HCT116 (cell line): ENCODE data around the gene STX12. TPM values are rescaled to one million over a fixed set of nuclear protein-coding genes. Genes with fewer than 3 reads are reported as not detected.

ENCODE experiments used
- ATAC-seq: fragments of 200-7000 bp; cut with Tn5 transposase; 2 replicates; pipeline ENCODE4 v1.9.1; 2020; ENCODE audit warnings: mild to moderate bottlenecking, moderate library complexity
- BruUV-seq: library from RNA; stranded (reverse); fragments of 400-500 nt; replicated peaks from 2 replicates; lab custom pipeline; 2021; lab: Mats Ljungman, UMichigan
- CTCF ChIA-PET: fragments of 300-600 bp; sonication (Branson Sonifier 250); formaldehyde crosslinking; loops from one replicate; lab custom pipeline; 2021; ENCODE audit warnings: antibody characterized with exemption; lab: Charles Lee
- POLR2A ChIA-PET: fragments of 300-600, 350-600 bp; sonication (Branson Sonifier 250); formaldehyde crosslinking; loops from one replicate; lab custom pipeline; 2021; ENCODE audit warnings: antibody characterized with exemption; lab: Charles Lee
- RAD21 ChIA-PET, 2 experiments: fragments of 300-600 bp; sonication (Branson Sonifier 250); formaldehyde crosslinking; loops; one replicate each; lab custom pipeline; 2023; ENCODE audit warnings: low total read pairs in 2 of 2; ENCODE audit not compliant: uncharacterized antibody in 2 of 2, unreplicated experiment in 2 of 2, low non-redundant PET in 1 of 2; lab: Charles Lee
- DNase-seq: peaks from one replicate; pipeline ENCODE4 v3.0.0-alpha.2; 2010; ENCODE audit warnings: low read depth, low spot score
- H2AFZ ChIP-seq: fragments of 200-600 bp; shearing (Covaris generic), sonication (generic); 2 replicates; pipeline ENCODE4 v1.6.1; 2017; ENCODE audit warnings: low read depth, mixed run types, mixed read lengths, antibody characterized with exemption, low read length; ENCODE audit not compliant: poor library complexity, severe bottlenecking
- H3K27ac ChIP-seq: 2 replicates; pipeline ENCODE4 v1.5.1; 2012; ENCODE audit warnings: low read depth, low read length
- H3K27me3 ChIP-seq: fragments of 200-600 bp; sonication (generic); 2 replicates; pipeline ENCODE4 v1.6.1; 2016; ENCODE audit warnings: mixed run types, low read length, mixed read lengths; ENCODE audit not compliant: insufficient read depth
- H3K36me3 ChIP-seq, 2 experiments: fragments of 200-500 bp in 1 of 2; fragments of 200-600 bp in 1 of 2; sonication (Bioruptor generic) in 1 of 2; sonication (generic) in 1 of 2; 2 replicates each; pipeline versions ENCODE4 v1.5.1 to v1.6.1; 2014 to 2016; ENCODE audit warnings: low read length in 2 of 2, inconsistent platforms in 1 of 2, mixed read lengths in 1 of 2, mixed run types in 1 of 2; ENCODE audit not compliant: insufficient read depth in 2 of 2, control insufficient read depth in 1 of 2
- H3K4me1 ChIP-seq, 2 experiments: fragments of 200-600 bp in 1 of 2; sonication (generic) in 1 of 2; 2 replicates each; pipeline versions ENCODE4 v1.5.1 to v1.6.1; 2012 to 2017; ENCODE audit warnings: low read length in 2 of 2, inconsistent platforms in 1 of 2, mild to moderate bottlenecking in 1 of 2, mixed read lengths in 1 of 2, mixed run types in 1 of 2, moderate library complexity in 1 of 2; ENCODE audit not compliant: insufficient read depth in 2 of 2, control insufficient read depth in 1 of 2
- H3K4me2 ChIP-seq: fragments of 200-600 bp; sonication (generic); 2 replicates; pipeline ENCODE4 v1.6.1; 2017; ENCODE audit warnings: mixed run types, low read length, mixed read lengths
- H3K4me3 ChIP-seq, 2 experiments: fragments of 200-600 bp in 1 of 2; sonication (generic) in 1 of 2; replicated peaks in 1 of 2; 2 replicates each; pipeline ENCODE4 v1.5.1; 2011 to 2016; ENCODE audit warnings: low read length in 2 of 2, control low read depth in 1 of 2, low read depth in 1 of 2, mild to moderate bottlenecking in 1 of 2, mixed read lengths in 1 of 2, mixed run types in 1 of 2
- H3K79me2 ChIP-seq: fragments of 200-600 bp; sonication (generic); 2 replicates; pipeline ENCODE4 v1.6.1; 2017; ENCODE audit warnings: mild to moderate bottlenecking, mixed run types, low read length, moderate library complexity, mixed read lengths; ENCODE audit not compliant: insufficient read depth
- H3K9ac ChIP-seq: fragments of 200-600 bp; sonication (generic); 2 replicates; pipeline ENCODE4 v1.6.1; 2016; ENCODE audit warnings: low read length, mixed read lengths
- H3K9me2 ChIP-seq: fragments of 200-600 bp; sonication (generic), shearing (Covaris generic); 2 replicates; pipeline ENCODE4 v1.6.1; 2017; ENCODE audit warnings: mixed run types, mild to moderate bottlenecking, moderate library complexity; ENCODE audit not compliant: insufficient read depth
- H3K9me3 ChIP-seq, 2 experiments: fragments of 200-500 bp in 1 of 2; fragments of 200-600 bp in 1 of 2; sonication (Bioruptor generic) in 1 of 2; sonication (generic) in 1 of 2; 2 replicates each; pipeline ENCODE4 v1.6.1; 2014 to 2017; ENCODE audit warnings: low read length in 2 of 2, mixed read lengths in 2 of 2, inconsistent platforms in 1 of 2, low read depth in 1 of 2, mild to moderate bottlenecking in 1 of 2, mixed run types in 1 of 2, moderate library complexity in 1 of 2; ENCODE audit not compliant: control insufficient read depth in 1 of 2, insufficient read depth in 1 of 2
- H4K20me1 ChIP-seq: fragments of 200-600 bp; sonication (generic), shearing (Covaris generic); 2 replicates; pipeline ENCODE4 v1.6.1; 2017; ENCODE audit warnings: mixed run types, mild to moderate bottlenecking, moderate library complexity; ENCODE audit not compliant: insufficient read depth
- CEBPB ChIP-seq: IDR thresholded peaks from 2 replicates; pipeline ENCODE4 v1.6.1; 2012; ENCODE audit warnings: low read depth
- ELF1 ChIP-seq: IDR thresholded peaks from 2 replicates; pipeline ENCODE4 v1.6.1; 2012; ENCODE audit warnings: low read depth, borderline replicate concordance
- JUND ChIP-seq: IDR thresholded peaks from 2 replicates; pipeline ENCODE4 v1.6.1; 2012
- MAX ChIP-seq: IDR thresholded peaks from 2 replicates; pipeline ENCODE4 v1.6.1; 2012
- POLR2A ChIP-seq: IDR thresholded peaks from 2 replicates; pipeline ENCODE4 v1.7.0; 2011; ENCODE audit warnings: borderline replicate concordance; ENCODE audit not compliant: insufficient read depth, insufficient read length; ENCODE audit errors: extremely low read depth
- REST ChIP-seq: IDR thresholded peaks from 2 replicates; pipeline ENCODE4 v1.6.1; 2012; ENCODE audit warnings: low read depth
- SP1 ChIP-seq: IDR thresholded peaks from 2 replicates; pipeline ENCODE4 v1.6.1; 2012; ENCODE audit warnings: low read depth
- SRF ChIP-seq: IDR thresholded peaks from 2 replicates; pipeline ENCODE4 v1.6.1; 2012; ENCODE audit warnings: low read depth
- YY1 ChIP-seq: IDR thresholded peaks from 2 replicates; pipeline ENCODE4 v1.6.1; 2011; ENCODE audit warnings: low read length, low read depth, moderate library complexity, mild to moderate bottlenecking; ENCODE audit not compliant: insufficient replicate concordance; ENCODE audit errors: extremely low read depth
- intact Hi-C: fragments of 100-400 bp; cut with micrococcal nuclease; formaldehyde crosslinking; loops from 2 replicates; pipeline ENCODE4 v1.10.0; 2022
- total RNA-seq: library from RNA; stranded (reverse); gene quantifications from one replicate; pipeline ENCODE4 v1.2.1, GENCODE V29; 2021; ENCODE audit not compliant: unreplicated experiment

Gene STX12
- total RNA-seq, 1 experiment from 2014 or later: 27.6 TPM

- H3K27ac ChIP-seq: no peak overlapping the region
- intact Hi-C loops: loop anchor here (1.0 to 5.0 kb wide), 4 partner anchors 120 to 743 kb away; no protein-coding TSS in a partner anchor
- H3K27me3 ChIP-seq: no peaks in the 10 kb centered on the region
- no peak overlapping the region for H2AFZ ChIP-seq
- no peaks in the 10 kb centered on the region for H3K79me2 ChIP-seq
- BruUV-seq: no TSS peak
- peaks cover 0 to 12% of the 10 kb centered on the region in 2 experiments; a peak in 2 of 4 replicates for H3K4me1 ChIP-seq
- no peaks in the 10 kb centered on the region for H4K20me1 ChIP-seq
- H3K36me3 ChIP-seq: no peaks in the 10 kb centered on the region
- no peaks in the 10 kb centered on the region for H3K9me2 ChIP-seq
- no peaks in the 10 kb centered on the region for H3K9me3 ChIP-seq
- TF ChIP-seq YY1: no peak
- TF ChIP-seq ELF1: no peak
- TF ChIP-seq SP1: no peak
- no peak for TF ChIP-seq SRF
- no peak for TF ChIP-seq CEBPB
- TF ChIP-seq MAX: no peak
- TF ChIP-seq POLR2A: no peak
- no peak for TF ChIP-seq REST
- TF ChIP-seq JUND: no peak
- ChIA-PET POLR2A (no interaction called here), CTCF (interaction anchor here (1.5 to 1.7 kb wide), 2 partner anchors 121 to 509 kb away, joined by 4 to 12 read pairs; no protein-coding TSS in a partner anchor), RAD21 (no interaction called here)
- no peak for ATAC-seq
- no peak overlapping the region for H3K4me2 ChIP-seq
- no peak overlapping the region for H3K9ac ChIP-seq
- DNase-seq: no peak
- H3K4me3 ChIP-seq: no peak overlapping the region
These were observed 86.0 kb downstream of the STX12 start for GRCh38 chr1:27858949-27859576.
